DMS153 (cell line): ENCODE measurements around the gene CEP63.
"Not testable (repeated sequence)": the region's sequence is repeated elsewhere in the genome, so short reads cannot be mapped to it uniquely, and the experiment has no call there.

Source experiments
- DNase-seq: peaks from one replicate; lab custom pipeline; 2025; lab: John Stamatoyannopoulos, UW

CEP63 gene

DNA sequence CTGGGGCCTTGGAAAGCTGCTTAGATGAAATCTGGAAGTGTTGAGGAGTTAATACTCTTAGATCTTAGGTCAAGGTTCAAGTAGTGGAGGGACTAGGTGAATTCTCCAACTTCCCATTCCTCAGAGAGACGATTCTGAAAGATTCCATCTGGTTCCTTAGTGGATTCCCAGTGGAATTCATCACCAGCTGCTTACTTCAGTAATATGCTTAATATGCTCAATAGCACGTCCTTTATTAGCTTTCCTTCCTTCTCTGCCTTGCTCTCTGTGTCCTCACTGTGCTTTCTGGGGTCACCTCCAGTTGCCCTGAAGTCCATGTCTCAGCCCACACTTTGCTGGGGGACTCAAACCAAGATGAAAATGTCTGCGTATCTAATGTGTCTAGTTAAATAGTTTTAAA, 31.0 kb downstream of the CEP63 start:
- DNase-seq: no peak

DNA sequence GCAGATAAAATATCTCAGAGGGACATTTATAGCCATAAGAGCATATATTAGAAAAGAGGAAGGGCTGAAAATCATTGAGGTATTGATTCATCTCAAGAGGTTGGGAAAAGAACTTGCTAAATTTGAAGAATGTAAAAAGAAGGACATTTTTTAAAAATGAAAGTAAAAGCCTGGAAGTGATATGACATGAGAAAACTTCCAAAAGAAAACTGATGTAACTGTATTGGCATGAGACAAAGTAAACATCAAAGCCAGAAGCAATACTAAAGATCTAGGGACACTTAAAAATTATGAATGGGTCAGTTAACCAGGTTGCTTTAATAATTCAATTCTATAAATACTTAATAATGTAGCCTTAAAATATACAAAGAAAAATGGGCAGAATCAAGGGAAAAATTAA, 31.9 kb downstream of the CEP63 start:
- DNase-seq: no peak

DNA sequence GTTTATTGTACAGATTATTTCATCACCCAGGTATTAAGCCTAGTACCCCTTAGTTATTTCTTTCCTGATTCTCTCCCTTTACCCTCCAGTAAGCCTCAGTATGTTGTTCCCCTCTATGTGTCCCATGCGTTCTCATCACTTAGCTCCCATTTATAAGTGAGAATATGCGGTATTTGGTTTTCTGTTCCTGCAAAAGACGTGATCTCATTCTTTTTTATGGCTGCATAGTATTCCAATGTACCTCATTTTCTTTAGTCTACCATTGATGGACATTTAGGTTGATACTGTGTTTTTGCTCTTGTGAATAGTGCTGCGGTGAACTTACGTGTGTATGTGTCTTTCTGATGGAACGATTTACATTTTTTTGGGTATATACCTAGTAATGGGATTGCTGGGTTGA, 36.7 kb downstream of the CEP63 start:
- no peak for DNase-seq

DNA sequence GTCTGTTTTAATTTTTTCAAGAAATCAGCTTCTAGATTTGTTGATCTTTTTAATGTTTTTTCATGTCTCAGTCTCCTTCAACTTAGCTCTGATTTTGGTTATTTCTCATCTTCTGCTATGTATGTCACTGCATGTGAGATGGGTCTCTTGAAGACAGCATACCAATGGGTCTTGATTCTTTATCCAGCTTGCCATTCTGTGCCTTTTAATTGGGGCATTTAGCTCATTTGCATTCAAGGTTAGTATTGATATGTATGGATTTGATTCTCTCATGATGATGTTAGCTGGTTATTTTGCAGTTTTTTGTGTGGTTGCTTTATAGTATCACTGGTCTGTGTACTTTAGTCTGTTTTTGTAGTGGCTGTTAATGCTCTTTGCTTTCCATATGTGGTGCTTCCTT, 39.4 kb downstream of the CEP63 start:
- no peak for DNase-seq

DNA sequence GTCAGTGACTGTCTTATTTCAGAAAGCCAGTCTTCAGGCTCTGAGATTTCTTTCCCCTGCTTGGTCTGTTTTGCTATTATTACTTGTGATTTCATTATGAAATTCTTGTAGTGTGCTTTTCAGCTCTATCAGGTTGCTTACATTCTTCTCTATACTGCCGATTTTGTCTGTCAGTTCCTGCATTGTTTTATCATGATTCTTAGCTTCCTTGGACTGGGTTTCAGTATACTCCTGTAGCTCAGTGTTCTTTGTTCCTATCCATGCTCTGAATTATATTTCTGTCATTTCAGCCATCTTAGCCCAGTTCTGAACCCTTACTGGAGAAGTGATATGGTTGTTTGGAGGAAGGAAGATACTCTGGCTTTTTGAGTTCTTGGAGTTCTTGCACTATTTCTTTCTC, 40.5 kb downstream of the CEP63 start:
- DNase-seq: no peak

DNA sequence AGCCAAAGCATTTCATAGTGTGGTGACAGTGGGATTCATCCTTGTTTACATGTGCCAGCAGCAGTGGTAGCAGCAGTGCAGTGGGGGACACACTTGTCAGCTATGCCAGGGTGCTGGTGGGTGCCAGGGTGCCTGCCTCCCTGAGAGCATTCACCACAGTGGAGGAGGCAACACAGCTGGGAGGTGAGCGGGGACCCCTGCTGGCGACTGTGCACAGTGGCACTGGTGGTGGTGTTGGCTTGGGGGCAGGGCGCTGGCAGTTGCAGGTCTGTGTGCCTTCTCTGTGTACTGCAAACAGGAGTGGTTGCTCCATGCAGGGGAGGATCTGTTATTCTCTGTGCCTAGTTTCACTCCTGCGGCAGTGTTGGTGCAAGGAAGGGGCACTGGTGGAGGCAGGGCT, 41.2 kb downstream of the CEP63 start:
- DNase-seq: no peak

DNA sequence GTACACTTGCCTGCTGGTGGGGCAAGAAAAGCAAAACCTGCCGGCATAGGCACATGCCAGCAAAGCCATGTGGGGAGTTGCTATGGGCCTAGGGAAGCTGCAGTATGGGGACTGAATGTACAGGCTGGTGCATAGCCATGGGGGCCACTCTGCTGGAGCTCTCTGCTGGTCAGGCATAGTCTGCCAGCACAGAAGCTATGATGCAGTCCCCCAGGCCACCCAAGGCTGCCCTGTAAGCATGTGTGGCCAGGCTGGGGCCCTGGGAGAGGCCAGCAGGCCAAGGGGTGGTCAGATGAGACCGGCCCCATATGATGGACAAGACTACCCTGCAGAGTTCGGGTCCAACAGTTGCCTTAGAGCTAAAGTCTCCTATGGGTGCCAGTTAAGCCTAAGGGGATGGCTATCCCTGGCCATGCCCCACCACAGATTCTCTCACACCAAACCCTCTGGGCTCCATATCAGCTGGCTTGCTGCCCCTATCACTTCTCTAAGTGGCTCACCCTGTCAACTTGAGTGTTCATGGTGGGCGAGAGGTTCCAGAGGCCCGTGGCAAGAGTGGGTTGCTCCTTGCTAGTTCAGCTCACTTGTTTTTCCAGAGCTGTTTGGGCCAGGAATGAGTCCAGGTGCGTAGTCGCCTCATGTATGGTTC, 41.8 kb downstream of the CEP63 start:
- DNase-seq: no peak

DNA sequence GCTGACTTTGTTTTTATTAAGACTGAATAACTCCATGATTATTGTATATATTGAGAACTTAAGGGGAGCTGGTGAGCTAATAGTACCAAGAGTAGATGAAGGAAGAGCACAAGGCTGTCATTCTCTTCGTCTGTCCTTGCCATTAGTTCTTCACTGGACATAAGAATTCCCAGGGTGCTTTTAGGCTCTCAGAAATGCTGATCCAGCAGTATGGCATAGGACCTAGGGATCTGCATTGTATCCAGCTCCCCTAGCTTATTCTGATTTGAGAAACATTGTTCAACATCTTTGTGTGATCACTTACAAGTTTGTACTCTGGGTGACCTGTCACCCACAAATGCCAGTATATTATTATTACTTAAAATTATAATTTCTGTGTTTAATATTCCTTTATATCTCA, 47.6 kb downstream of the CEP63 start:
- no peak for DNase-seq

DNA sequence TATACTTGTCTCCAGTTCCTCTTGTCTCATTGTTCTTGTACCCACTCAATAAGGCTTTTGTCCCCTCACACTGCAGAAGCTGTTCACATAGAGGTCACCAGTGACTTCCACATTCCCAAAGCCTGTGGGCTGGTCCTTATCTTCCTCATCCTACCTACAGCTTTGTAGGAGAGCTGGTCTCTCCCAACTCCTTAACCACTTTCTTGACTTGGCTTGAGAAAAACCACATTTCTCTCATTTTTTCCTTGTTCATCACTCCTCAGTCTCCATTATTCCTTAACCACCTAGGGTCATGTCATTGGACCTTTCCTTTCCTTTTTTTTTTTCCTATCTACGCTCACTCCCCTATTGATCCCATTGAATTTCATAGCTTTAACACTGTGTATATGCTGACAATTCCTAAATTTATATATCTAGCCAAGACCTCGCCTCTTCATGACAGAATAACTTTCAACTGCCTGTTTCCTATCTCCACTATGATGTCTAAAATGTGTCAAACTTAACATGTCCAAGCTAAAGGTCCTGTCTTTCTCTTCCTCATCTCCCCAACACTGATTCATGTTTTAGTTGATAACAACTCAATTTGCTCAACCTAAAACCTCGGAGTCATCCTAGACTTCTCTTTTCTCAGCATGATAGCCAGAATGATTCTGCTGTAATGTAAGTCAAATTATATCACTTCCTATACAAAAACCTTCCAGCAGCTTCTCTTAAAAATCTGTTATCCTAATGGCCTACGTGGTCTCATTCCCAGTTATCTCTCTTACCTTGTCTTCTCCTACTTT, 49.5 kb downstream of the CEP63 start:
- DNase-seq: no peak

DNA sequence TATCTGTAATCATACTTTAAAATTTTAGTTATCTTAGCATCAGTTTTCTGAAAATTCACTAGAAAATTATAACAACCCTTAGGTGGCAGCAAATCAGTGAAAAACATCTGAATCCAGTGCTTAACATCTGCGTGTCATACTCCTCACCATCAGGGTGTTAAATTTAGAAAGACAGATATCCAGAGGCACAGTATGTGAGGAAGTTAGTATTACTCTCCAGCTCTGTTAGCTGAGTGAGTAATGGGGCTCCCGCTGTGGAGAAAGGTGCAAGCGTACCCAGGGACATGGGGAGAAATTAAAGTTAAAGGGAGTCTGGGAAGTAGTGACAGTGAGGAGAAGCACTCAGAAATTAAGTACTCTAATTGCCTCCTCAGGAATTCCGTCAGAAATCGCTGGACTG, 50.9 kb downstream of the CEP63 start:
- DNase-seq: no peak

DNA sequence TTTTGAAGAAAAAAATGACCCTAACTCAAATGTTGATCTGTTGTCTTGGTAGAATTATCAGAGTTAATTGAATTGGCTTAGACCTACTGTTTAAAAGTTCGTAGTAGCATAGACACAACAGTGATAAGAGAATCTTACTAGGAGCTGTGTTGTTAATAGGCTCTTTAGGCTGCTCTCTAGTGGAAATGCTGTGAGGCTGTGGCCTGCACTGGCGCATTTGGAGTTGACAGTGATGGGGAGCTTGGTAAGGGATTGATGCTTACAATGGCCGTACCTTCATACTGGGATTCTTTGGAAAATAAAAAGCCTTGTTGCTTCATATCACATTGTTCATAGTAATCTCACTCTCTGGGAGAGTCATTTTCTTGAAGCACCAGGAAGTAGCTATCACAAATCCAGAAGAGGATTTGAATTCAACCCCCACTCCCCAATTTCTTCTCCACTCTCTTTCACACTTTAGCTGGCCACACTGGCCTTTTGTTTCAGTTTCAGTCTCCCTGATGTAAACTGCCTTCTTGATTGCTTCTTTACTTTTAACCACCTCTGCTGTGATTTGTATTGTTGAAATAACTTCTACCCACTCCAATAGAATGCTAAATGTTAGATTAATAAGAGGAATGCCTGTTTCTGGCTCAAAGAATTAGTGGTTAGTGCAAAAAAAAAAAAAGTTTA, 56.6 kb downstream of the CEP63 start:
- no peak for DNase-seq

DNA sequence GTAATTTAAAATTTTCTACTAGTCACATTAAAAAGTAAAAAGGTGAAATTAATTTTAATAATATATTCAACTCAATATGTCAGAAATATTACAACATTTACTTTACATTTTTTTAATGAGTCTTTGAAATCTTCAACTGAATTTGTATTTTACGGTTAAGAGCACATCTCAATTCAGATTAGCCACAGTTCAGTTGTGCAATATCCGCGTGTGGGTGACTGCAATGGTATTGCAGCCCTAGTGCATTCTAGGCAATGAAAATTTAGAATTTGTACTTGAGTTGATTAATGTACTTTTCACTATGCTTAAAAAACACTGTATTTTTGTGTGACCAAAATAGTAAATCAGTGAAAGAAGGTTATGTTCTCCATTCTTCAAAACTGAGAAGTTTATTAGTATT, 57.3 kb downstream of the CEP63 start:
- no peak for DNase-seq

DNA sequence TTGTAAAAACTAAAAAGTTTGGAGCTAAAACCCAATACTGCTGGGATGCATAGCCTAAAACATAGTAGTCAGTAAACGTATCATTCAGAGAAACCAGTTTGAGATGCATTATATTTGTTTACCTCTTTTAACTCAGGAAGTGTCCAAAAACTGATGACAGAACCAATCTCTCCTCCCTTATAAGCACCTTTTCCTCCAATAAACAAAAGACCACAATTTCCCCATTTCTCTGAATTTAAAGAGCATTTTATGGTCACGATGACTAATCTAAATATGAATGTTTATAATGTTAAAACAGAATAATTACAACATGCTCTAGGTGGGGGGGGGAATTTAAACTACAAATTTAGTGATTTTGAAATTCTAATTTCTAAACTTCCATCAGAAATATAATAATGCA, 58.5 kb downstream of the CEP63 start:
- DNase-seq: no peak

DNA sequence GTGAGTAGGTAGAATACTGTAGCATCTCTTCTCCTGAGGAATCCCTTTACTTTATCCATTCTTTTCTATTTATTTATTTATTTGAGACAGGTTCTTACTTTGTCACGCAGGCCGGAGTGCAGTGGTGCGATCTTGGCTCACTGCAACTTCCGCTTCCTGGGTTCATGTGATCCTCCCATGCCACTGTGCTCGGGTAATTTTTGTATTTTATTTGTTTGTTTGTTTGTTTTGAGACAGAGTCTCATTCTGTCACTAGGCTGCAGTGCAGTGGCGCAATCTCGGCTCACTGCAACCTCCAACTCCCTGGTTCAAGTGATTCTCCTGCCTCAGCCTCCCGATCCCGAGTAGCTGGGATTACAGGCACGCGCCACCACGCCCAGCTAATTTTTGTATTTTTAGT, 58.9 kb downstream of the CEP63 start:
- not testable (repeated sequence) for DNase-seq

DNA sequence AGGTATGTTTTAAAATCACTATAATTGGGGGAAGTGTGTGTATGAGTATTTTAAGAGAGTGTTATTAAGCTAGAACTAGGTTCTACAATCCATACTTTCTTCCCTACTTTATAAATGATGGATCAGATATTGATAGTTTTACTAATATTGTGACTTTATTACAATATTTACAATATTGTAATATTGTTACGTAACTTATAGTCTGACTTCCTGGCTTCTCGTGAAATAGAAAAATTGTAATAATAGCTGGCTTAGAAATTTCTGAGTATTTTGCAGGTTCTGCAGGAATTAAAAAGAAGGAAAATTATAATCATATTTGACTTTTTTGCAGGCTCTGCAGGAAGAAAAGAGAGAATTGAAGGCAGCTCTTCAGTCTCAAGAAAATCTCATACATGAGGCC, 60.0 kb downstream of the CEP63 start:
- no peak for DNase-seq

DNA sequence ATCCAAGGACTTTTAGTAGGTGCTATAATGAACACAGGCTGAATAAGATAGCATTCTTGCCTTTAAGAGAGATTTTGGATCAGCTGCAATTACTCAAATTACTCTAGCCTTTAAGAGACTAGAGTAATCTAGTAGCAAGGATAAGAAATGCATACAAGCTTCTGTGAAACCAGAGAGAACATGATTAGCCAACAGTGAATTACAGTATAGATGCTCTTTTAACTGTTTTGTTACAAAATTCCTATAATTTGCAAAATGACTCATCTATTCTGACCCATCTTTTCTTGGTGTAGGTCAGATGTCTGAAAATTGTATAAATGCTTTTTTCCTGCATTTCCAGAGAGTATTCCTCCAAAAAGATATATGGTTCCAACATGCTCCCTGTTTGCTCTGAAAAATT, 66.9 kb downstream of the CEP63 start:
- no peak for DNase-seq

DNA sequence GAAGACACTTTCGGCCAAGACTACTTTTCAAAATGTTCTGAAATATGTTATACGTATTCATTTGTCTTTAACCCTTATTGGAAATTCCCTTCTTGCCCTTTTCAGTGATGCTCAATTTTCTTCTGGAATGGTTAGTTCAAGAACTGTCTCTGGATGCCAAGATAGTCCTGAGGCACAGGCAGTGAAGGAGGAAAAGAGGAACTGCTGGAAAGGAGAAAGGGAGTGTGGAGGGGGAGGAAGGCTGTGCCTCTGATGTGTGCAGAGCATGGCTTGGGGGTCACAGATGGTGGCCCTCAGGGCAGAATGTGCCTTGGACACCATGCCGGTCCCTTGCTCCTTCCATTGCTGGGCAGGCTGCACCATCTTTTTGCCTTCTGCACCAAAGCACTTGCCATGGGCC, 73.7 kb downstream of the CEP63 start:
- no peak for DNase-seq

DNA sequence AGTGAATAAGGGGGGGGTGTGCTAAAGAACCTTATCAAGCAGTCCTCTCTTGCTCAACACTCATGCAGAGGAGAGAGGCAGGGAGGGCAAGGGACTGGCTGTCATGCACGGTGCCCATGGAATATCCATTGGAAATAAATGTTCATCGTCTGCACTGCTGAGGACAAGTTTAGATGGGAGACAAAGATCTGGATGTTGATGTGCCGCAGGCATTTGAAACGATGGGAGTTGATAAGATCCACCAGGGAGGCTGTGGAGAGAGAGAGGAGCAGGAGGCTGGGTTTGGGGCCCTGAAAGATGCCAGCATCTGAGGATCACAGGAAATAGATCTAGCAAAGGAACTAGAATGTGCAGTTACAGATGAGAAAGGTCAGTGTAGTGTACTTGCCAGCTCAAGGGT, 76.2 kb downstream of the CEP63 start:
- no peak for DNase-seq

DNA sequence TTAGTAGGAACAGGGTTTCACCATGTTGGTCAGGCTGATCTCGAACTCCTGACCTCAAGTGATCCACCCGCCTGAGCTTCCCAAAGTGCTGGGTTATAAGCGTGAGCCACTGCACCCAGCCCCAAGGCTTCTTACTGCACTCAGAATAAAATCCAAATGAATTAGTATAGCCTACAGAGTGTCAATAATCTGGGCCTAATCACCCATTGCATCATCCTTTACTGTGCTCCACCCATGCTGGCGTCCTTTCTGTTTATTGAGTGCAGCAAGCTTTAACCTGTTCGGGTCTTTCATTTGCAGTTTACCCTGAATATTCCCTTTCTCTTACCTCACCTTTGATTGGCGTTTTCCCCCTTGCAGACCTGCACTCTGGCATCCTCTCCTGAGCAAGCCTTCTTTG, 77.7 kb downstream of the CEP63 start:
- no peak for DNase-seq

DNA sequence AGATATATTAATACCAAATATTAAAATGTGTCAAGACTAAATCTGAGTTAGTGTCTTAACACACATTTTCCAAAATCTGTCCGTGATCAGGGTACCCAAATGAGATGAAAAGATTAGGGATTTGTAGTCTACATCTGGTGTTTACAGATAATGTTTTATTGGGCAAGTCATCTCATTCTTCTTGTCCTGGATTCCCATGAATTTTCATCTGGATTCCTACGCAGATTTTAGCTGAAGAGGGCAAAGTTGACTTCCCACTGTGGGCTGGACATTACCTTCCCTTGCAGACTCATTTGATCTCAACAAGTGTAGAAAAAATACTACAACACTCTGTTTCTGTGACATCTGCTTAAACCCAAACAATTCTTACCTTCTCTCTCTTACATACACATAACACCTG, 79.1 kb downstream of the CEP63 start:
- DNase-seq: no peak

DNA sequence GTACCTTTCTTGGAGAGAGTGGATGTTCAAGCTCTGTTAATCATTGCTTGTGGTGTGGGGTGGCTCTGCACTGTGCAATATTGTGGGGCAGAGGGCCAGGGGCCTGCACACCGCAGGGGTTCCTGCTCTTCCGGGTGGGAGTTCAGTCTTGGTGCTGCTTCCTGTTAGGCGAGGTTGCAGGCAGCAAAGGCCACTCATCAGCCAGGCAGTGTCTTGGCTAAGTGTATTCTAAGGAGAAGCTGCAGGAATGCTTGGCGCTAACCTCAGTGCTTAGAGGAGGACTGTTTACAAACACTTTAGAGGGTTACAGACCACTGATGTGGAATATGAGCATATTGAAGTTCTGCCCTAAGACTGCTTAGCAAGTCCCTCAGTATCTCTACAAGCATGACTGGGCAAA, 81.7 kb downstream of the CEP63 start:
- DNase-seq: no peak

DNA sequence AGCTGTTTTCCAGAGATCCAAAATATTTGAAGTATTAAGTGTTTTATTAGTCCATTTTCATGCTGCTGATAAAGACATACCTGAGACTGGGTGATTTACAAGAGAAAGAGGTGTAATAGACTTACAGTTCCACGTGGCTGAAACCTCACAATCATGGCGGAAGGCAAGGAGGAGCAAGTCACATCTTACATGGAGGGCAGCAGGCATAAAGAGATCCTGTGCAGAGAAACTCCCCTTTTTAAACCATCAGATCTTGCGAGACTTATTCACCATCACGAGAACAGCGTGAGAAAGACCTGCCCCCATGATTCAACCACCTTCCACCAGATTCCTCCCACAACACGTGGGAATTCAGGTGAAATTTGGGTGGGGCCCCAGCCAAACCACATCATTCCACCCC, 82.9 kb downstream of the CEP63 start:
- no peak for DNase-seq

DNA sequence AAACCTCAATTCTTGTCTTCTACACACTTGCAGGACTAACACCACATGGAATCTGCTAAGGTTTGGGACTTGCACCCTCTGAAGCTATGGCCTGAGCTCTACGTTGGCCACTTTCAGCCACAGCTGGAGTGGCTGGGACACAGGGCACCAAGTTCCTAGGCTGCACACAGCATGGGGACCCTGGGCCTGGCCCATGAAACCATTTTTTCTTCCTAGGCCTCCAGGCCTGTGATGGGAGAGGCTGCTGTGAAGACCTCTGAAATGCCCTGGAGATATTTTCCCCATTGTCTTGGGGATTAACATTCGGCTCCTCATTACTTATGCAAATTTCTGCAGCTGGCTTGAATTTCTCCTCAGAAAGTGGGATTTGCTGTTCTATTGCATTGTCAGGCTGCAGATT, 84.0 kb downstream of the CEP63 start:
- DNase-seq: not testable (repeated sequence)

DNA sequence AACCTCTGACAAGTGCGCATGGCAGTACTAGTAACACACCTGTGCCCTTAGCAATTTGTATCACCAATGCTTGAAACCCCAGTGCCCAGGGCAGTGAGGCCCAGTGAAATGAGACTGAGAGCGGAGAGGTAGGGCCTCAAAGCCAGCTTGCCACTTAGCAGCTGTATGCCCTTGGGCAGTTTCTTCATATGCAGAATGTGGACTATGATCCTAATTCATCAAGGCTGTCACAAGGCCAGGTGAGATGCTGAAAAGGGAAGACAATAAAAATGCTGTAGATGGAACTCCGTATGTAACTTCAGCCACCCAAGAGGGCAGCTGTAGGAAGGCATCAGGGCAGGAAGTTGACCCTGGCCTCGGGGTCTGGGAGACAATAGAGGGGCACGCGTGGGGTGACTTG, 90.6 kb downstream of the CEP63 start:
- DNase-seq: no peak
